Large intestine (tissue), 3 donors: Measurements from ENCODE around the gene STPG4. TPM values are rescaled to one million over a fixed set of nuclear protein-coding genes. Genes with fewer than 3 reads are reported as not detected.

ENCODE experiments used
- DNase-seq, 2 donors: peaks; one replicate each; pipeline versions ENCODE4 v3.0.0 to v3.0.0-alpha.2; 2013
- H3K27ac ChIP-seq: one replicate; pipeline ENCODE4 v1.5.1; 2013; ENCODE audit warnings: low read length
- H3K27me3 ChIP-seq: 2 replicates; pipeline ENCODE4 v1.6.1; 2013; ENCODE audit warnings: low read length; ENCODE audit not compliant: control insufficient read depth, insufficient read depth
- H3K36me3 ChIP-seq: 2 replicates; pipeline ENCODE4 v1.6.1; 2013; ENCODE audit warnings: low read length; ENCODE audit not compliant: control insufficient read depth, insufficient read depth
- H3K4me1 ChIP-seq: one replicate; pipeline ENCODE4 v1.6.1; 2013; ENCODE audit warnings: low read length; ENCODE audit not compliant: control insufficient read depth, insufficient read depth
- H3K4me3 ChIP-seq: one replicate; pipeline ENCODE4 v1.5.1; 2013; ENCODE audit warnings: low read length
- H3K9me3 ChIP-seq: one replicate; pipeline ENCODE4 v1.6.1; 2013; ENCODE audit warnings: mild to moderate bottlenecking, low read depth, low read length, moderate library complexity; ENCODE audit not compliant: control insufficient read depth
- WGBS: methylation state at CpG from one replicate; pipeline ENCODE4 v1.1.5; 2013; ENCODE audit warnings: low lambda C conversion rate; ENCODE audit not compliant: insufficient coverage; 5-methylcytosine and 5-hydroxymethylcytosine counted together
- polyA plus RNA-seq: library from polyadenylated mRNA; unstranded; fragments of 120-200 nt; gene quantifications from one replicate; pipeline ENCODE4 v1.2.1, GENCODE V29; 2013

The STPG4 gene
- polyA plus RNA-seq, 1 donor, result 0.18 TPM

GRCh38 chr2:47083005-47083404 lies 72.1 kb downstream of the STPG4 start:
- H3K4me3 ChIP-seq, result no peak overlapping the region
- no peaks in the 10 kb centered on the region for H3K36me3 ChIP-seq
- H3K27me3 ChIP-seq, result no peaks in the 10 kb centered on the region
- H3K4me1 ChIP-seq, result peaks cover 31% of the 10 kb centered on the region
- no CpG with 5 or more reads among the region's 6 CpGs for WGBS
- peaks cover 7% of the 10 kb centered on the region for H3K9me3 ChIP-seq
- H3K27ac ChIP-seq, result no peak overlapping the region
- DNase-seq, result no peak

GRCh38 chr2:47080888-47081301 lies 74.2 kb downstream of the STPG4 start:
- WGBS, result no CpG with 5 or more reads among the region's 7 CpGs
- Histone ChIP-seq H3K36me3 (no peaks in the 10 kb centered on the region), H3K4me1 (peaks cover 34% of the 10 kb centered on the region), H3K9me3 (peaks cover 7% of the 10 kb centered on the region), H3K27me3 (no peaks in the 10 kb centered on the region), H3K4me3 (no peak overlapping the region), H3K27ac (no peak overlapping the region)
- DNase-seq, result no peak

GRCh38 chr2:47079515-47080412 lies 75.3 kb downstream of the STPG4 start:
- Histone ChIP-seq H3K4me1 (peaks cover 34% of the 10 kb centered on the region), H3K36me3 (no peaks in the 10 kb centered on the region), H3K4me3 (no peak overlapping the region), H3K27me3 (no peaks in the 10 kb centered on the region), H3K27ac (peak overlapping the region; percentile 58), H3K9me3 (peaks cover 7% of the 10 kb centered on the region)
- WGBS, result no CpG with 5 or more reads among the region's 11 CpGs
- peak in 1 of 2 donors; percentile 43 for DNase-seq

- H3K27me3 ChIP-seq, result no peaks in the 10 kb centered on the region
- 55% methylated on average over 4 of the region's 17 CpGs for WGBS
- no peak overlapping the region for H3K4me3 ChIP-seq
- no peaks in the 10 kb centered on the region for H3K36me3 ChIP-seq
- peak; percentile 78 to 92 for DNase-seq
- peaks cover 34% of the 10 kb centered on the region for H3K4me1 ChIP-seq
- peaks cover 7% of the 10 kb centered on the region for H3K9me3 ChIP-seq
- peak overlapping the region; percentile 58 for H3K27ac ChIP-seq
Observed at GRCh38 chr2:47078541-47079482, 76.3 kb downstream of the STPG4 start.

GRCh38 chr2:47077442-47078117 lies 77.5 kb downstream of the STPG4 start:
- H3K9me3 ChIP-seq, result peaks cover 9% of the 10 kb centered on the region
- WGBS, result no CpG with 5 or more reads among the region's 9 CpGs
- no peak overlapping the region for H3K4me3 ChIP-seq
- DNase-seq, result no peak
- peaks cover 9% of the 10 kb centered on the region for H3K36me3 ChIP-seq
- no peaks in the 10 kb centered on the region for H3K27me3 ChIP-seq
- H3K4me1 ChIP-seq, result peaks cover 38% of the 10 kb centered on the region
- H3K27ac ChIP-seq, result no peak overlapping the region

- no CpG with 5 or more reads among the region's 12 CpGs for WGBS
- Histone ChIP-seq H3K4me3 (no peak overlapping the region), H3K4me1 (peaks cover 38% of the 10 kb centered on the region), H3K9me3 (peaks cover 9% of the 10 kb centered on the region), H3K36me3 (peaks cover 13% of the 10 kb centered on the region), H3K27ac (peak overlapping the region; percentile 29), H3K27me3 (no peaks in the 10 kb centered on the region)
- peak in 1 of 2 donors; percentile 51 for DNase-seq
Observed at GRCh38 chr2:47076586-47077441, 78.3 kb downstream of the STPG4 start.

GRCh38 chr2:47076126-47076506 lies 79.0 kb downstream of the STPG4 start:
- Histone ChIP-seq H3K4me1 (peaks cover 38% of the 10 kb centered on the region), H3K4me3 (no peak overlapping the region), H3K9me3 (peaks cover 9% of the 10 kb centered on the region), H3K27me3 (no peaks in the 10 kb centered on the region), H3K27ac (no peak overlapping the region), H3K36me3 (peaks cover 13% of the 10 kb centered on the region)
- no peak for DNase-seq
- no CpG with 5 or more reads among the region's 8 CpGs for WGBS

GRCh38 chr2:47075361-47076125 lies 79.6 kb downstream of the STPG4 start:
- Histone ChIP-seq H3K9me3 (peaks cover 6% of the 10 kb centered on the region), H3K4me3 (no peak overlapping the region), H3K36me3 (peaks cover 13% of the 10 kb centered on the region), H3K27me3 (no peaks in the 10 kb centered on the region), H3K4me1 (peaks cover 32% of the 10 kb centered on the region), H3K27ac (no peak overlapping the region)
- no CpG with 5 or more reads among the region's 6 CpGs for WGBS
- no peak for DNase-seq

- H3K9me3 ChIP-seq, result peaks cover 6% of the 10 kb centered on the region
- WGBS, result no CpG with 5 or more reads among the region's 4 CpGs
- peaks cover 33% of the 10 kb centered on the region for H3K4me1 ChIP-seq
- peaks cover 13% of the 10 kb centered on the region for H3K36me3 ChIP-seq
- no peak overlapping the region for H3K4me3 ChIP-seq
- DNase-seq, result no peak
- no peak overlapping the region for H3K27ac ChIP-seq
- no peaks in the 10 kb centered on the region for H3K27me3 ChIP-seq
Observed at GRCh38 chr2:47074691-47075090, 80.4 kb downstream of the STPG4 start.
